Transverse colon (tissue), 4 donors: ENCODE results near the gene TGM3. TPM values are rescaled to one million over a fixed set of nuclear protein-coding genes. Genes with fewer than 3 reads are reported as not detected.

ENCODE experiments used
- DNase-seq: peaks from one replicate; pipeline ENCODE4 v3.0.0-alpha.2; 2019
- H3K27ac ChIP-seq, 4 donors: fragments of 200-600 bp; sonication (generic); 2 replicates each; pipeline ENCODE4 v1.5.1; 2016 to 2018; ENCODE audit warnings: inconsistent platforms in 4 of 4
- H3K27me3 ChIP-seq: fragments of 200-600 bp; sonication (generic); 2 replicates; pipeline ENCODE4 v1.5.1; 2017; ENCODE audit warnings: inconsistent platforms
- H3K36me3 ChIP-seq, 4 donors: fragments of 200-600 bp; sonication (generic); 2 replicates each; pipeline ENCODE4 v1.5.1; 2017 to 2019; ENCODE audit warnings: inconsistent platforms in 4 of 4
- H3K4me1 ChIP-seq, 4 donors: fragments of 200-600 bp; sonication (generic); 2 replicates each; pipeline ENCODE4 v1.5.1; 2017 to 2020; ENCODE audit warnings: inconsistent platforms in 4 of 4
- H3K4me3 ChIP-seq, 4 donors: fragments of 200-600 bp; sonication (generic); 1 replicate in 1 of 4; 2 replicates in 3 of 4; pipeline versions ENCODE4 v1.5.1 to v1.6.1; 2017 to 2019; ENCODE audit warnings: inconsistent platforms in 4 of 4
- H3K9me3 ChIP-seq, 2 donors: fragments of 200-600 bp; sonication (generic); 2 replicates each; pipeline ENCODE4 v1.5.1; 2017 to 2019; ENCODE audit warnings: inconsistent platforms in 2 of 2
- EP300 ChIP-seq: sonication (generic); formaldehyde crosslinking; IDR thresholded peaks from one replicate; pipeline ENCODE4 v1.6.1; 2017; ENCODE audit warnings: antibody characterized with exemption, low read depth
- POLR2A ChIP-seq: fragments of 450-650 bp; IDR thresholded peaks from one replicate; pipeline ENCODE4 v1.6.1; 2016; ENCODE audit warnings: antibody characterized with exemption, mild to moderate bottlenecking, moderate library complexity
- POLR2AphosphoS5 ChIP-seq, 3 donors: sonication (generic); formaldehyde crosslinking; IDR thresholded peaks; one replicate each; pipeline ENCODE4 v1.6.1; 2016; ENCODE audit warnings: antibody characterized with exemption in 3 of 3
- WGBS, 2 donors: methylation state at CpG; one replicate each; pipeline ENCODE4 v1.1.5; 2018; ENCODE audit warnings: low coverage in 1 of 2; 5-methylcytosine and 5-hydroxymethylcytosine counted together
- in situ Hi-C, 4 donors: fragments of 200-750 bp; cut with MboI; loops; one replicate each; pipeline versions ENCODE4 v1.15.0 to v1.15.1; 2017; ENCODE audit warnings: low sequenced_read_pairs in 3 of 4, low pct_ligation_motif_present in 1 of 4, low pct_unique_long_range_greater_than_20kb in 1 of 4
- intact Hi-C: fragments of 100-400 bp; cut with DNase I; formaldehyde crosslinking; loops from one replicate; pipeline ENCODE4 v1.15.1; 2023; ENCODE audit warnings: low total_unique reads
- total RNA-seq, 4 donors: library from RNA; depleted of rRNA; stranded (reverse); fragments of >200 nt; gene quantifications; one replicate each; pipeline ENCODE4 v1.1.0, GENCODE V29; 2016
- TF ChIP-seq, protein P1 (sequence below), 5 experiments: fragments of 200-600 bp in 3 of 5; fragments of 450-650 bp in 2 of 5; sonication (generic) in 3 of 5; IDR thresholded peaks; 1 replicate in 2 of 5; 2 replicates in 3 of 5; pipeline ENCODE4 v1.5.1; 2016 to 2017; ENCODE audit warnings: antibody characterized with exemption in 5 of 5, inconsistent platforms in 3 of 5, mild to moderate bottlenecking in 2 of 5, moderate library complexity in 1 of 5

TGM3 gene
- total RNA-seq, 4 donors from 2014 or later: 0.14 TPM; not detected in 3

DNA sequence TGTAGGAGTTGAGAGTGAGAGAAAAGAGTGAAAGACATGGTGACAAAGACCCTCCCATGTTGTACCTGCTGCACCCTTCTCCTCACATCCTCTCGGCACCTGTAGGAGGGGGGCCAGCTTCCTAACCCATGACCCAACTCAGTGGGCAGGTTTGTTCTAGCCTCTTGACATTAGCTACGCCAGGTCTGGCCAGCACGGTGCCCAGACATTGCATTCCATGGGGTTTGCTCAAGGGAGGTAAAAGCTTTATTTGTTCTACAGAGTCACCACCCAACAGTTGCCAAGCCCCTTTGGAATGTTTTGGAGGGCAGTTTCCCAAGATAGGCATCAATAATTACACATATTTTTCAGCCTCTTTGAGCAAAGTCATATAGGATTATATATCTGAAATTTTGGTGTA, 62.2 kb downstream of the TGM3 start:
- TF ChIP-seq, protein P1, sequence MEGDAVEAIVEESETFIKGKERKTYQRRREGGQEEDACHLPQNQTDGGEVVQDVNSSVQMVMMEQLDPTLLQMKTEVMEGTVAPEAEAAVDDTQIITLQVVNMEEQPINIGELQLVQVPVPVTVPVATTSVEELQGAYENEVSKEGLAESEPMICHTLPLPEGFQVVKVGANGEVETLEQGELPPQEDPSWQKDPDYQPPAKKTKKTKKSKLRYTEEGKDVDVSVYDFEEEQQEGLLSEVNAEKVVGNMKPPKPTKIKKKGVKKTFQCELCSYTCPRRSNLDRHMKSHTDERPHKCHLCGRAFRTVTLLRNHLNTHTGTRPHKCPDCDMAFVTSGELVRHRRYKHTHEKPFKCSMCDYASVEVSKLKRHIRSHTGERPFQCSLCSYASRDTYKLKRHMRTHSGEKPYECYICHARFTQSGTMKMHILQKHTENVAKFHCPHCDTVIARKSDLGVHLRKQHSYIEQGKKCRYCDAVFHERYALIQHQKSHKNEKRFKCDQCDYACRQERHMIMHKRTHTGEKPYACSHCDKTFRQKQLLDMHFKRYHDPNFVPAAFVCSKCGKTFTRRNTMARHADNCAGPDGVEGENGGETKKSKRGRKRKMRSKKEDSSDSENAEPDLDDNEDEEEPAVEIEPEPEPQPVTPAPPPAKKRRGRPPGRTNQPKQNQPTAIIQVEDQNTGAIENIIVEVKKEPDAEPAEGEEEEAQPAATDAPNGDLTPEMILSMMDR (IDR thresholded peaks at IDR 0.05): no peak
- TF ChIP-seq EP300 (no peak), POLR2A (no peak), POLR2AphosphoS5 (IDR thresholded peaks at IDR 0.05) (no peak)
- Histone ChIP-seq H3K9me3 (peaks cover 4 to 13% of the 10 kb centered on the region in 2 donors), H3K4me1 (no peaks in the 10 kb centered on the region), H3K27ac (no peak overlapping the region), H3K4me3 (no peak overlapping the region), H3K36me3 (no peaks in the 10 kb centered on the region), H3K27me3 (peaks cover 8% of the 10 kb centered on the region)
- 78 to 83% methylated on average over 2 to 3 of the region's 3 CpGs for WGBS, 2 donors
- intact Hi-C loops (no loop called here), in situ Hi-C loops (no loop called here)
- DNase-seq: no peak

DNA sequence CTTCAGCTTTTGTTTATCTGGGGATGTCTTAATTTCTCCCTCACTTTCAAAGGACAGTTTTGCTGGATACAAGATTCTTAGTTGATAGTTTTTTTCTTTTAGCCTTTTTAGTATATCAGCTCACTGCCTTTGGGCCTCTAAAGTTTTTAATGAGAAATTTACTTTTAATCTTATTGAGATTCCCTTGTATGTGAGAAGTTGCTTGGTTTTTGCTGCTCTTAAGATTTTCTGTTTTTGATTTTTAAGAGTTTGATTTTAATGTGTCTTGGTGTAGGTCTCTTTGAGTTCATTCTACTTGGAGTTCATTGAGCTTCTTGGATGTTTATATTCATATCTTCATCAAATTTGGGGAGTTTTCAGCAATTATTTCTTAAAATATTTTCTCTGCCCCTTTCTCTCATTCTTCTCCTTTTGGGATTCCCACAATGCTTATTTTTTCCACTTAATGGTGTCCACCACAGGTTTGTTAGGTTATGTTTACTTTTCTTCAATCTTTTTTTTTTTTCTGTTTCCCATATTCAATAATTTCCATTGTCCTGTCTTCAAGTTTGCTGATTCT, 65.3 kb downstream of the TGM3 start:
- Histone ChIP-seq H3K36me3 (no peaks in the 10 kb centered on the region), H3K27me3 (no peaks in the 10 kb centered on the region), H3K4me3 (no peak overlapping the region), H3K4me1 (no peaks in the 10 kb centered on the region), H3K27ac (no peak overlapping the region), H3K9me3 (peaks cover 4 to 13% of the 10 kb centered on the region in 2 donors)
- in situ Hi-C loops (no loop called here), intact Hi-C loops (no loop called here)
- TF ChIP-seq POLR2AphosphoS5 (IDR thresholded peaks at IDR 0.05) (no peak), EP300 (no peak), POLR2A (no peak)
- TF ChIP-seq, protein P1 (IDR thresholded peaks at IDR 0.05): no peak
- no peak for DNase-seq

DNA sequence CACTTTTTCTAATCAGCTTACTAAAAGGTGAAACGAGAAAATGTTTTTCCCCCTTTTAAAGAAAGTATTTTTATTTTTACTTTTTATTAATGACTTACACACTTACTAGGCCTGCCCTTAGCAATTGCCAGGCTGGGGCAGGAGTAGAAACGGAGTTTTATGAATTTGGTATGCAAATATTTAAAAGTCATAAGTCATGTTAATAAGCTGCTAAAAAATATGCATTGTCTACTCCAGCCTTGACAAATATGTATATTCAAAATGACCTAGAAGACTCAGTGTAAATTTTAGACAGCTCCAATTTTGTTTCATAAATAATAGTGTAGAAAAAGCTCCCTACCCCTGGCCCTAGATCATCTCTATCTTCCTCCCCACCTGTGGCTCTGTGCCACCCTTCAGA, 67.4 kb downstream of the TGM3 start:
- peaks cover 4 to 13% of the 10 kb centered on the region in 2 donors for H3K9me3 ChIP-seq
- intact Hi-C loops (no loop called here), in situ Hi-C loops (no loop called here)
- WGBS, 2 donors: 61 to 71% methylated on average over 2 of the region's 2 CpGs
- no peak overlapping the region for H3K4me3 ChIP-seq
- H3K27ac ChIP-seq: no peak overlapping the region
- no peaks in the 10 kb centered on the region for H3K27me3 ChIP-seq
- no peak for DNase-seq
- H3K4me1 ChIP-seq: no peaks in the 10 kb centered on the region
- TF ChIP-seq, protein P1 (IDR thresholded peaks at IDR 0.05): no peak
- TF ChIP-seq POLR2A (no peak), POLR2AphosphoS5 (IDR thresholded peaks at IDR 0.05) (no peak), EP300 (no peak)
- no peaks in the 10 kb centered on the region for H3K36me3 ChIP-seq

DNA sequence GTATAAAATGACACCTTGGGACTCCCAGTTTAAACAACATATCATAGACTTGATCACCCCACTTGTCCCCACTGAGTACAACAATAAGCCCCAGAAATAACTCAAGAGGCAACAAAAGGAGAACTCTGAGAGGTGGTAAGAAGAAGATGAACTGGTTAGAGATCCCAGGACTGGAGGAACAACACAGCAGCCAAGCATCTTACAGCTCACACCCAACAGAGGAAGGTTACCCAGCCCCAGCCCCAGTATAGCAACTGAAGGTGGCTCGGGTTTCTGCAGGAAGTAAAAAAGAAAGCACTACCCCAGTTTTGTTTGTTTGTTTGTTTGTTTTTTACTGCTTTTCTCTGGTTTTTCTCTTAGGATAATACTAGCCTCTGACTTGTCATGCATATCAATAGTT, 67.8 kb downstream of the TGM3 start:
- 17 to 32% methylated on average over 1 of the region's 1 CpG for WGBS, 2 donors
- Histone ChIP-seq H3K4me3 (no peak overlapping the region), H3K9me3 (peaks cover 7 to 14% of the 10 kb centered on the region in 2 donors), H3K36me3 (no peaks in the 10 kb centered on the region), H3K27me3 (no peaks in the 10 kb centered on the region), H3K4me1 (no peaks in the 10 kb centered on the region), H3K27ac (no peak overlapping the region)
- DNase-seq: no peak
- in situ Hi-C loops (no loop called here), intact Hi-C loops (no loop called here)
- TF ChIP-seq POLR2AphosphoS5 (IDR thresholded peaks at IDR 0.05) (no peak), EP300 (no peak), POLR2A (no peak)
- TF ChIP-seq, protein P1 (IDR thresholded peaks at IDR 0.05): no peak
